Epithelial cell of esophagus (primary cell): ENCODE measurements around the gene RASL10A.

Experiments
- DNase-seq: peaks from one replicate; pipeline ENCODE4 v3.0.0; 2010; ENCODE audit warnings: low read depth
- H3K4me3 ChIP-seq: 2 replicates; pipeline ENCODE4 v1.5.1; 2011; ENCODE audit warnings: mild to moderate bottlenecking, low read length, control low read depth
- CTCF ChIP-seq: IDR thresholded peaks from 2 replicates; pipeline ENCODE4 v1.5.1; 2011; ENCODE audit warnings: low read depth, mild to moderate bottlenecking, low read length, control low read depth, inconsistent platforms; ENCODE audit not compliant: insufficient read depth; ENCODE audit errors: missing control alignments

Gene RASL10A

GRCh38 chr22:29305836-29306174, 9.7 kb downstream of the RASL10A start:
- no peak for TF ChIP-seq CTCF
- no peak for DNase-seq
- no peak overlapping the region for H3K4me3 ChIP-seq

- TF ChIP-seq CTCF: no peak
- no peak overlapping the region for H3K4me3 ChIP-seq
- DNase-seq: no peak
Observed at GRCh38 chr22:29302681-29303465, 12.6 kb downstream of the RASL10A start.

- no peak for DNase-seq
- no peak for TF ChIP-seq CTCF
- no peak overlapping the region for H3K4me3 ChIP-seq
Observed at GRCh38 chr22:29302402-29302680, 13.2 kb downstream of the RASL10A start.

GRCh38 chr22:29301716-29302401, 13.6 kb downstream of the RASL10A start:
- no peak for DNase-seq
- no peak for TF ChIP-seq CTCF
- H3K4me3 ChIP-seq: no peak overlapping the region

GRCh38 chr22:29300807-29301601, 14.5 kb downstream of the RASL10A start:
- no peak overlapping the region for H3K4me3 ChIP-seq
- TF ChIP-seq CTCF: no peak
- DNase-seq: no peak

- DNase-seq: no peak
- no peak for TF ChIP-seq CTCF
- no peak overlapping the region for H3K4me3 ChIP-seq
Observed at GRCh38 chr22:29300467-29300806, 15.1 kb downstream of the RASL10A start.
